ENCODE data around the gene GCNA. TPM values are rescaled to one million over a fixed set of nuclear protein-coding genes. Genes with fewer than 3 reads are reported as not detected.
"Not testable (repeated sequence)": the region's sequence is repeated elsewhere in the genome, so short reads cannot be mapped to it uniquely, and the experiment has no call there.

The GCNA gene
- total RNA-seq, 8 experiments from 2014 or later, result 0.98 to 4.5 (median 2.8) TPM

GRCh38 chrX:71542825-71543224 is 35.4 kb upstream of the GCNA start:
- WGBS, 10 experiments, result 29 to 100% (median 80%) methylated on average over 1 of the region's 2 CpGs; no CpG with 5 or more reads in 5 of the 10 experiments
- no peak overlapping the region for H3K4me3 ChIP-seq
- H3K27ac ChIP-seq, result no peak overlapping the region
- peak in 3 of 8 experiments; percentile 21 to 39 (median 29) for ATAC-seq (replicated peaks in 6 of 8)
- in situ Hi-C loops (cut with MboI; ENCODE audit: low pct_unique_long_range_greater_than_20kb in 2 of 9, low sequenced_read_pairs in 9 of 9, unreplicated experiment in 9 of 9), result no loop called here
- peaks cover 2 to 23% of the 10 kb centered on the region in 2 donors for H3K4me1 ChIP-seq (replicated peaks in 1 of 2)

DNA sequence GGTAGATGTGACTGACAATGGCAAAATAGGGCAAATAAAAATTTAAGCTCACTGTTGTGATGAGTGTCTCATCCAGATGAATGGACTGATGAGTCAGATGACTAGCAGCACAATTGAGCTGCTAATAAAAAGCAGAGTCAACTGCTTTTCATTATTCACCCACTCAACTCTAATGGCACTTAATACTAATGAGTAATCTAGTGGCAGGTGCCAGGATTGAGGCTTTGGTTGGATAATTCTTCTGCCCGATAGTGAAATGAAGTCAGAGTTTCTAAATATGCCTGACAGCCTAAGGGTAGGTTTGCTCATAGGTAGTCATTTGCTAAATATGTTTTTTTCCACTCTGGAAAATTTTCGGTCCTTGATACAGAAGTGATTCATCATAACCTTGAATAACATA is 34.9 kb upstream of the GCNA start:
- H3K4me1 ChIP-seq (replicated peaks in 1 of 2), result peaks cover 2 to 23% of the 10 kb centered on the region in 2 donors
- no peak overlapping the region for H3K4me3 ChIP-seq
- WGBS, 10 experiments, result 0 to 80% (median 33%) methylated on average over 1 of the region's 2 CpGs; no CpG with 5 or more reads in 7 of the 10 experiments
- no peak overlapping the region for H3K27ac ChIP-seq
- in situ Hi-C loops (cut with MboI; ENCODE audit: low pct_unique_long_range_greater_than_20kb in 2 of 9, low sequenced_read_pairs in 9 of 9, unreplicated experiment in 9 of 9), result no loop called here
- ATAC-seq (replicated peaks in 6 of 8), result peak in 7 of 8 experiments; percentile 29 to 87 (median 64)

DNA sequence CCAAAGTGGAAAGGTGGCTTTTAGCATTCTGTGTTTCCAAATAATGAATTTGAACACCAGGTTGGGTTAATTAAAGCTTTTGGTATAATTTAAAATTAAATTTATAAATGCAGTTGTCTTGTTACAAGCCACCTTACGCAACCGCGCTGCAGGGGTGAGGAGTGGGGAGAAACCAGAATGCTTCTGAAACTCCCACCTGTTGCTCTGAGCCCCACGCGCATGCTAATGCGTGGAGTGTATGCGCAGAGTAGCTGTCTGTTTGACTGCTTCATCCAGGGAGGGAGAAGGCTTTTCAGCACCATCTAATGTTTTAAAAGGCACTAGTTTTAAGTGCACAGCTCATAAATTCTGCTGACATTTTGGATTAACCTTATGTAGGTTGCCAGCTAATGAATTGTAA is 32.9 kb upstream of the GCNA start:
- no peak for ATAC-seq (replicated peaks in 6 of 8)
- no peak overlapping the region for H3K27ac ChIP-seq
- peaks cover 2 to 23% of the 10 kb centered on the region in 2 donors for H3K4me1 ChIP-seq (replicated peaks in 1 of 2)
- in situ Hi-C loops (cut with MboI; ENCODE audit: low pct_unique_long_range_greater_than_20kb in 2 of 9, low sequenced_read_pairs in 9 of 9, unreplicated experiment in 9 of 9), result no loop called here
- 20 to 100% (median 68%) methylated on average over 1 to 7 of the region's 7 CpGs; no CpG with 5 or more reads in 5 of the 10 experiments for WGBS, 10 experiments
- no peak overlapping the region for H3K4me3 ChIP-seq

GRCh38 chrX:71546879-71547278 is 31.4 kb upstream of the GCNA start:
- WGBS, 10 experiments, result 40 to 100% (median 74%) methylated on average over 1 to 11 of the region's 13 CpGs; no CpG with 5 or more reads in 7 of the 10 experiments
- Histone ChIP-seq H3K27ac (no peak overlapping the region), H3K4me1 (replicated peaks in 1 of 2) (peaks cover 2 to 10% of the 10 kb centered on the region in 2 donors), H3K4me3 (no peak overlapping the region)
- ATAC-seq (replicated peaks in 6 of 8), result no peak
- in situ Hi-C loops (cut with MboI; ENCODE audit: low pct_unique_long_range_greater_than_20kb in 2 of 9, low sequenced_read_pairs in 9 of 9, unreplicated experiment in 9 of 9), result no loop called here

DNA sequence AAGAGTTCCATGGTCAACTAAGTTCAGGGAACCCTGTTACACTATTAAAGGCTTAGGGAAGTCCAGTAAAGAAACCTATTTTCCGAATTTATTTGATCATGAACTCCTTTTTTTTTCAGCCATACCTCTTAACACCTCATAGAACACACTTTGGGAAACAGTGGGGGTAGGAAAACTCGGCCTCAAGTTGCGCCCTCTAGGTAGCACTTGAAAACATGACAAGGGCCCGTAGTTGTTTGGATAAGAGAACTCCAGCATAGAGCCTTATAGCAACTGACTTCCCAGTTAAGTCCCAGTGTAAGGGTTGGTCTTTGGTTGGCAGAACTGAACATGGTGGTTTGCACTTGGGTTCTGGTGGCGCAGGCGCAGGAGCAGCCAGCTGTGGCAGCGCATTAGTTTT is 30.9 kb upstream of the GCNA start:
- Histone ChIP-seq H3K4me1 (replicated peaks in 1 of 2) (peaks cover 2 to 5% of the 10 kb centered on the region in 2 donors), H3K4me3 (no peak overlapping the region), H3K27ac (no peak overlapping the region)
- in situ Hi-C loops (cut with MboI; ENCODE audit: low pct_unique_long_range_greater_than_20kb in 2 of 9, low sequenced_read_pairs in 9 of 9, unreplicated experiment in 9 of 9), result no loop called here
- 38 to 100% (median 91%) methylated on average over 1 to 4 of the region's 7 CpGs; no CpG with 5 or more reads in 4 of the 10 experiments for WGBS, 10 experiments
- ATAC-seq (replicated peaks in 6 of 8), result no peak

DNA sequence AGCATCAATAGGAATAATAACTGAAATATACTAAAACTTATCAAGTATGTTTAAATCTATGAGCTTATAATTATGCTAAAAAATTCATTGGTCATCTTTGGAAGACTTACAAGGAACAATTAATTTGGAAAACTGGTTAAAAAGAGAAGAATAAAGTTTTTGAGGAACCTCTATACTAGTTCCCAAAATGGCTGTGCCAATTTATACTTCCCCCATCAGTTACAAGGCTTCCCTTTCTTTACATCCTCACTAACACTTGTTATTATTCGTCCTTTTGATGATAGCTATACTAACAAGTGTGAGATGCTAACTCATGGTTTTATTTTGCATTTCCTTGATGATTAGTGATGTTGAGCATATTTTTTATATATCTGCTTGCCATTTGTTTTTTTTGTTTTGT is 28.3 kb upstream of the GCNA start:
- Histone ChIP-seq H3K4me3 (no peak overlapping the region), H3K27ac (no peak overlapping the region), H3K4me1 (replicated peaks in 1 of 2) (no peaks in the 10 kb centered on the region)
- no peak for ATAC-seq (replicated peaks in 6 of 8)
- in situ Hi-C loops (cut with MboI; ENCODE audit: low pct_unique_long_range_greater_than_20kb in 2 of 9, low sequenced_read_pairs in 9 of 9, unreplicated experiment in 9 of 9), result loop anchor here in 3 of 9 experiments (25.0 kb wide), 1 partner anchor 163 kb away; no protein-coding TSS in a partner anchor
- 50 to 67% methylated on average over 1 of the region's 1 CpG; no CpG with 5 or more reads in 8 of the 10 experiments for WGBS, 10 experiments

GRCh38 chrX:71550578-71550977 is 27.7 kb upstream of the GCNA start:
- ATAC-seq (replicated peaks in 6 of 8), result no peak
- H3K27ac ChIP-seq, result no peak overlapping the region
- no peaks in the 10 kb centered on the region for H3K4me1 ChIP-seq (replicated peaks in 1 of 2)
- H3K4me3 ChIP-seq, result no peak overlapping the region
- in situ Hi-C loops (cut with MboI; ENCODE audit: low pct_unique_long_range_greater_than_20kb in 2 of 9, low sequenced_read_pairs in 9 of 9, unreplicated experiment in 9 of 9), result loop anchor here in 3 of 9 experiments (25.0 kb wide), 1 partner anchor 163 kb away; no protein-coding TSS in a partner anchor
- WGBS, 10 experiments, result 33 to 63% methylated on average over 2 to 3 of the region's 3 CpGs; no CpG with 5 or more reads in 8 of the 10 experiments

DNA sequence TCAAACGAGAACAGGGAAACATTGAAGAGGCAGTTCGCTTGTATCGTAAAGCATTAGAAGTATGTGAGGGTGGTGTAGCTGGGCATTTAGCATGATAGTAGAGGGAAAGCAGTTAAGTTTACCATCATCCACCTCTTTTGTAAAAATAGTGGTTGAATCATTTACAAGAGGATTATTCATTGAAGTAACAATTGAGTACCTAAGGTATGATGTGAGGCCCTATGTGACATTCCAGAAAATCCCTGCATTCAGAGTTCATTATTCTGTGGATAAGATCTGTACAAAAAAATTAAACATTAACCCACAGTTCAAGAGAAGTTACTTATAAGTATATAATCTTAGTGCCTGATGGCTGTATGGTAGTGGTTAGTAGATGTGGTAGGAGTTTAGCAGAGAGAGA is 22.2 kb upstream of the GCNA start:
- Histone ChIP-seq H3K4me3 (no peak overlapping the region), H3K4me1 (replicated peaks in 1 of 2) (no peaks in the 10 kb centered on the region), H3K27ac (no peak overlapping the region)
- WGBS, 10 experiments, result 48 to 100% (median 71%) methylated on average over 1 to 3 of the region's 3 CpGs; no CpG with 5 or more reads in 5 of the 10 experiments
- ATAC-seq (replicated peaks in 6 of 8), result no peak
- in situ Hi-C loops (cut with MboI; ENCODE audit: low pct_unique_long_range_greater_than_20kb in 2 of 9, low sequenced_read_pairs in 9 of 9, unreplicated experiment in 9 of 9), result loop anchor here in 3 of 9 experiments (25.0 kb wide), 1 partner anchor 169 kb away; no protein-coding TSS in a partner anchor

- Histone ChIP-seq H3K4me1 (replicated peaks in 1 of 2) (no peaks in the 10 kb centered on the region), H3K4me3 (no peak overlapping the region), H3K27ac (no peak overlapping the region)
- WGBS, 10 experiments, result 64 to 100% (median 90%) methylated on average over 1 to 4 of the region's 5 CpGs; no CpG with 5 or more reads in 5 of the 10 experiments
- ATAC-seq (replicated peaks in 6 of 8), result no peak
- in situ Hi-C loops (cut with MboI; ENCODE audit: low pct_unique_long_range_greater_than_20kb in 2 of 9, low sequenced_read_pairs in 9 of 9, unreplicated experiment in 9 of 9), result loop anchor here in 3 of 9 experiments (25.0 kb wide), 1 partner anchor 172 kb away; no protein-coding TSS in a partner anchor
Measured at GRCh38 chrX:71558920-71559319, 19.3 kb upstream of the GCNA start.

- 57 to 100% (median 94%) methylated on average over 1 to 5 of the region's 6 CpGs; no CpG with 5 or more reads in 5 of the 10 experiments for WGBS, 10 experiments
- in situ Hi-C loops (cut with MboI; ENCODE audit: low pct_unique_long_range_greater_than_20kb in 2 of 9, low sequenced_read_pairs in 9 of 9, unreplicated experiment in 9 of 9), result loop anchor here in 3 of 9 experiments (25.0 kb wide), 1 partner anchor 172 kb away; no protein-coding TSS in a partner anchor
Measured at GRCh38 chrX:71559773-71560172, 18.5 kb upstream of the GCNA start.

DNA sequence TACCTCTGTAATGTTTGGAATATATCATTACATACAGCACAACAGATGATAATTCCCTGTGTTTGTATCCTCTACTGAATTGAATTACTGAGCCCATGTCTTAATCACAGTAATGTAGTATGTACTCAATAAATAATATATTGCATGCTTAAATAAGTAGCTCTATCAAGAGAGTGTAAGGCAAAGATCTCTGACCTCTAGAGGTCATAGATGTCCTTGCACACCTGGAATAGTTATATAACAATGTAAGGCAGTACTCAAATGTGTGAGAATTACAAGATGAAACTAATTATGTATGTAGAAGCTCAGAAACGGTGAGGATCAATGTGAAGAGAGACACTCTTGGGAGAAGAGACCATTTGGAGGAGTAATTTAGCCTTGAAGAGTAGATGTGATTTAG is 14.3 kb upstream of the GCNA start:
- no peak overlapping the region for H3K4me3 ChIP-seq
- no peaks in the 10 kb centered on the region for H3K4me1 ChIP-seq (replicated peaks in 1 of 2)
- 0 to 60% methylated on average over 1 of the region's 1 CpG; no CpG with 5 or more reads in 8 of the 10 experiments for WGBS, 10 experiments
- in situ Hi-C loops (cut with MboI; ENCODE audit: low pct_unique_long_range_greater_than_20kb in 2 of 9, low sequenced_read_pairs in 9 of 9, unreplicated experiment in 9 of 9), result loop anchor here in 3 of 9 experiments (25.0 kb wide), 1 partner anchor 177 kb away; no protein-coding TSS in a partner anchor
- ATAC-seq (replicated peaks in 6 of 8), result no peak
- no peak overlapping the region for H3K27ac ChIP-seq

More at GRCh38 chrX:71559773-71560172, 18.5 kb upstream of the GCNA start:
- not testable (repeated sequence) for ATAC-seq (replicated peaks in 6 of 8); H3K4me3 ChIP-seq; H3K27ac ChIP-seq; H3K4me1 ChIP-seq (replicated peaks in 1 of 2)

DNA sequence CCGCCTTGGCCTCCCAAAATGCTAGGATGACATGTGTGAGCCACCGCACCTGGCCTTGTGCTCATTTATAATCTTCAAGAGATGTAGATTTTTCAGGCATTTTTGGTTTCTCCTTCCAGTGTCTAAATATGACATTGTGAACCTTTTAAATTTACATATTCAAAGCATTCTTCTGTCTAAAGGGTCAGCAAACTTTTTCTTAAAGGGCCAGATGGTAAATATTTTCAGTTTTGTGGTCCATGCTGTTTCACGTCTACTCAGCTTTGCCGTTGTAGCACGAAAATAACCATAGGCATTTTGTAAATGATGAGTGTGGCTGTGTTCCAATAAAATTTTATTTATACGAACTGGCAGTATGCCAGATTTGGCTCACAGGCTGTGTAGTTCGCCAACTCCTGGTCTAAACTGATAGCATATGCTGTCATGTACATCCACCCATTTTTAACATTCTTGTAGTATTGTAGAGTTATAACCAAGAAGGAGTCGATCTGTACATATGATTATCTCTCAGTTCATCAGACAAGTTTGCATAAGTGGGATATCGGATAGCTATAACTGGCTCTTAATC is 12.7 kb upstream of the GCNA start:
- Histone ChIP-seq H3K4me3 (no peak overlapping the region), H3K4me1 (replicated peaks in 1 of 2) (no peaks in the 10 kb centered on the region), H3K27ac (no peak overlapping the region)
- in situ Hi-C loops (cut with MboI; ENCODE audit: low pct_unique_long_range_greater_than_20kb in 2 of 9, low sequenced_read_pairs in 9 of 9, unreplicated experiment in 9 of 9), result loop anchor here in 3 of 9 experiments (25.0 kb wide), 1 partner anchor 178 kb away; no protein-coding TSS in a partner anchor
- 0 to 100% (median 92%) methylated on average over 1 to 7 of the region's 9 CpGs; no CpG with 5 or more reads in 2 of the 10 experiments for WGBS, 10 experiments
- peak in 3 of 8 experiments; percentile 43 to 92 (median 66) for ATAC-seq (replicated peaks in 6 of 8)

DNA sequence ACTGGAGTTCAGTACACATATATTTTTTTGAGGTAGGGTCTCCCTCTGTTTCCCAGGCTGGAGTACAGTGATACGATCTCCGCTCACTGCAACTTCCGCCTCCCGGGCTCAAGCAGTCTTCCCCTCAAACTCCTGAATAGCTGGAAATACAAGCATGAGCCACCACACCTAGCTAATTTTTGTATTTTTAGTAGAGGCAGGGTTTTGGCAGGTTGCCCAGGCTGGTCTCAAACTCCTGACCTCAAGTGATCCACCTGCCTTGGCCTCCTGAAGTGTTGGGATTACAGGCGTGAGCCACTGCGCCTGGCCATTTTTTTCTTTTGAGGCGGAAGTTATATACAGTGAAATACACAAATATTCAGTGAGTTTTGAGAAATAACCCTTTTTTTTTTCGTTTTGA is 6.8 kb upstream of the GCNA start:
- not testable (repeated sequence) for H3K4me3 ChIP-seq; H3K27ac ChIP-seq; ATAC-seq (replicated peaks in 6 of 8); H3K4me1 ChIP-seq (replicated peaks in 1 of 2)
- in situ Hi-C loops (cut with MboI; ENCODE audit: low pct_unique_long_range_greater_than_20kb in 2 of 9, low sequenced_read_pairs in 9 of 9, unreplicated experiment in 9 of 9), result loop anchor here in 3 of 9 experiments (25.0 kb wide), 1 partner anchor 184 kb away; no protein-coding TSS in a partner anchor
- 54 to 100% methylated on average over 8 of the region's 8 CpGs; no CpG with 5 or more reads in 8 of the 10 experiments for WGBS, 10 experiments
